ENCODE measurements around the gene TMEM198.

TMEM198 gene

GRCh38 chr2:219508971-219509779, 34.7 kb upstream of the TMEM198 start:
- no peak for DNase-seq (ENCODE audit: low read depth in 2 of 2)

GRCh38 chr2:219509780-219510511, 33.9 kb upstream of the TMEM198 start:
- DNase-seq (ENCODE audit: low read depth in 2 of 2) = no peak

- DNase-seq (ENCODE audit: low read depth in 2 of 2) = no peak
Measured at GRCh38 chr2:219510512-219511135, 33.2 kb upstream of the TMEM198 start.

DNA sequence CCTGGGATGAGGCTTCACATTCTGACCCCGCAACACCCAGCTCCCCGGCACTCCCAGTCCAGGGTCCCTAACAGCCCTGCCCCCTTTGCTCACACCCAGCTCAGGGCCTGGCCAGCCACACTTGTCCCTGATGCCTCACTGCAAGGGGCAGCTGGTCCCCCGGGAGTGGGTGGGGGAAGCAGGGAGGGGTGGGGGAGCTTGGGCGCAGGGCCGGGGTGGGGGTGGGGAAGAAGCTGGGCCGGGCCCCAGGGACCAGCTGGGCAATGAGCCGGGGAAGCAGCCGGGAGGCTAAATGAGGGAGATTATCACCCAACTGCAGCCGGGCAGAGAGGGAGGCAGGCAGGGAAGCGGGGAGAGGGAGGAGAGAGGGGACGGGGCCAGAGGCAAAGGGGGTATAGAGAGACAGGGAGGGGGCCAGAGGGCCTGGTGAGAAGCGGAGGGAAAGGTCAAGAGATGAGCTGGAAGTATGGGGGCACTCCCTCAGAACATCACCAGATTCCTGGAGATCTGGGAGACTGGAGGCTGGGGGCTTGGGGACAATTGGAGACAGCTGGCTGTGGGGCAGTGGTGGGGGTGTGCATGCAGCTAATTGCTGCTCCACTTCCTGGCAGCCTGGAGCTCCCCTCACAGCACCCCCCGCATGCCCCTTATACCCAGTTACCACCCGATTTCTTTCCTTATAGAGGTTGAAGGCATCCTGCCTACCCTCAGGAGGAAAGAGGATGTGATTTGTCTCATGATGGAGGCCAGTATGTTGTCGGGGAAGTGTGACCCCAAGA, 32.1 kb upstream of the TMEM198 start:
- no peak for DNase-seq (ENCODE audit: low read depth in 2 of 2)

- no peak for DNase-seq (ENCODE audit: low read depth in 2 of 2)
Measured at GRCh38 chr2:219512524-219513216, 31.2 kb upstream of the TMEM198 start.

DNA sequence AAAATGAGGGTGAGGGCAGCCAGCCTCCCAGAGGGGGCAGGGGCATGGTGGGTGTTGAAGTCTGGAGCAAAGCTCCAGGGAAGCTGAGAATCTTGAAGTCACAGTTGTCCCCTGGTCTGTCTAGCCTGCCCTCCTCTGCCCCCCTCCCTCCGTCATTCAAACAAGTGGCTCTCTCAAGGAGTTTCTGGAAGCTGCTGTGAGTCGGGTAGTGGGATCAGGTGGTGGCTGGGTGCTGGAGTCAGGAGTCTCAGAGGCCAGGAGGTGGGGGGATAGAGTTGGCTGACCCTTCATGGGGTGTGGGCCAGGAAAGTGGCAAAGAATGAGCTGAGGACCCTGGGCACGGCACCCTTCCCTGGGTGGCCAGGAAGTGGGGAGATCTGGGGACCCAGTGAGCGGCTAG, 30.0 kb upstream of the TMEM198 start:
- no peak for DNase-seq (ENCODE audit: low read depth in 2 of 2)

DNA sequence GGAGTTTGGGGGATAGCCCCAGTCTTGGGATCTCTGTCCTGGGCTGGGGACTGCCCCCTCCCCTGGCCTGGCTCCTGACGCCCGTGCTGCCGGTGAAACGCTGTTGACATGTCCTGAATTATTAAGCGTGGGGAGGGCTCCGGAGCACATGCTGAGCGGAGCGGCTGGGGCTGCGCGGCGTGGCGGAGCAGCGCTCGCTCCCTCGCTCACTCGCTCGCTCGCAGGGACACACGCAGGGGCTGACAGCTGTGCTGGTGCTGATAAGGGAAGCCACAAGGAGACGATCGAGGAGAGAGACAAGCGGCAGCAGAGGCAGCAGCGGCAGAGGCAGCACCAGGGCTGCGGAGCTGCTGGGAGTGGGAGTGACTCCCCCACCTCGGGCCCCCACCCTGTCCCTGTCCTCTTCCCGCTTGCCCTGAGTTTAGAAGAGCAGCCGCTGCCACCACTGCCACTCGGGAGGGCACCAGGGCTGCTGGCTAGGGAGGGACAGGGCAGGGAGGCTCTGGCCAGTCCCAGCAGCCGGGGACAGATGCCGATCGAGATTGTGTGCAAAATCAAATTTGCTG, 29.5 kb upstream of the TMEM198 start, which contains the start of gene ASIC4:
ASIC4 (plus strand) TSS at position 287 of the 566 bp plus-strand sequence; CDS start at position 530, 243 bp downstream.
- DNase-seq (ENCODE audit: low read depth in 2 of 2) = no peak

- DNase-seq (ENCODE audit: low read depth in 2 of 2) = no peak
Measured at GRCh38 chr2:219514836-219515235, 29.0 kb upstream of the TMEM198 start.

- DNase-seq (ENCODE audit: low read depth in 2 of 2) = no peak
Measured at GRCh38 chr2:219515874-219516629, 27.8 kb upstream of the TMEM198 start.

DNA sequence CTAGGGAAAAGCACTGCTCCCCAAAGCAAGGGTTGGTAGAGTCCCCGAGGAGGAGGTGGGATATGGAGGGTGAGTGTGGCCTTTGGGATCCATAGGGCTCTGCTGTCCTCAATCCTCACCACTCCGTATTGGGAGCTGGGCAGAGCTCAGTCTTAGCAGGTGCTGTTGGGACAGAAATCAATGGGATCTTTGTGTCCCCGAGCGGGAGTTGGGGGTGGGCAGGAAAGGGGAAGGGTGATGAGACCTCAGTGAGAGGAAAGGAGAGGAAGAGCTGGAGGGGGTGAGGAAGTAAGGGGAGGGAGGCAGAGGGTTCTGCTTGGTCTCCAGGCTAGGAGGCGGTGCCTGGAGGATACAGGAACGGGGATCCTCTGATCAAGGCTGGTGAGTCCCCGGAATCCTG, 26.9 kb upstream of the TMEM198 start:
- no peak for DNase-seq (ENCODE audit: low read depth in 2 of 2)

DNA sequence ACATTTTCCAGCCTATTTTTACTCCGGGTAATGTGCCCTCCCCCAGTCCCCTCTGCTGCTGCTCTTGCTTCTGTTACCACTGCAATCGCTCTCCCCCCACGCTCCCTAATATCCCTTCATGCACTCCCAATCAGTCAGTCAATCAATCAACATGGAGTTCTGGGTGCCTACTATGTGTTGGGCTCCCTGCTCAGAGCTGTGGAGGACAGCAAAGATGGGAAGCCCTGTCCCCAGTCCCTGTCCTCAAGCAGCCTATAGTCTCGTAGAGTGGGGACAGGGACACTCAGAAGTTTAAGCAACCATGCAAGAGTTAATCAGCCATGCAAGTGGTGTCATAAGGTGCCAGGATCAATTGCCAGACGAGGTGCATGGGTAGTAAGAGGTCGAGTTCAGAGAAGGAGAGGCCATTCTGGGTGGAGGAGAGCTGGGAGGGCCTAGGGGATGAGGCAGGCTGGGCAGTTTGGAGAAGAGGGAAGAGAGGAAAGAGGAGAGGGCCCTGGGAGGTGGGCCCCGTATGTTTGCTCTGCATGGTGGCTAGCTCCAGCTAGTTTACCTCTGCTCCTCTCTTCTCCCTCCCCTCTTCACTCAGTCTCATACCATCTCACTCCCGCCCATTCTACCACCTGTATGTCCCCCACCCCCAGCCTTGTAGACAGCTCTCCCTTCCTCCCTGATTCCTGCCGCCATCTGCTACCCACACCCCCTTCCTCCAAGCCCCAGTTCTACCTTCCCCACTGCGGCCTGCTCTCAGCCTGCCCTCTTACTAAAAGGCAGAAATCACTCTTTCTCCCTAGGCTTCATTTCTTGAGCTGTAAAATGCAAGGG, 25.7 kb upstream of the TMEM198 start:
- DNase-seq (ENCODE audit: low read depth in 2 of 2) = no peak

GRCh38 chr2:219519526-219519916, 24.3 kb upstream of the TMEM198 start:
- no peak for DNase-seq (ENCODE audit: low read depth in 2 of 2)

DNA sequence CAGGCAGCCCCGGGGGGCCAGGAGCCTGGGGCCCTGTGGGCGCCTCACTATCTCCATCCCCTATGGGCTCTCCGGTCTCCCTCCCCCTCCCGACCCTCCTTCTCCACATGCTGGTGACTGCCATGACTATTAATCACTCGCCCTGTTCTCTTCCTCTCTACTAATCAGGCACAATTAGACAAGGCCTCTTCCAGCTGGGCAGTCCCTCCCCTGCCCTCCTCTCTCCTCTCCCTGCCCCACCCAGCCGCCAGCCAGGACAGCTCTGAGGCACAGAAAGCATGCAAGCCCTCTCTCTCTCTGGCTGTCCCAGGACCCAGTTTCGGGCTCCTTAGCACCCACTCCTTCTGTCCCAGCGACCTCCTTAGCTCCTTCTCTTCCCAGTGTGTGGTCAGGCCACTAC, 23.7 kb upstream of the TMEM198 start:
- DNase-seq (ENCODE audit: low read depth in 2 of 2) = no peak

GRCh38 chr2:219521066-219521880, 22.6 kb upstream of the TMEM198 start:
- DNase-seq (ENCODE audit: low read depth in 2 of 2) = no peak

- peak; percentile 64 to 67 for DNase-seq (ENCODE audit: low read depth in 2 of 2)
Measured at GRCh38 chr2:219522111-219523030, 21.5 kb upstream of the TMEM198 start.

DNA sequence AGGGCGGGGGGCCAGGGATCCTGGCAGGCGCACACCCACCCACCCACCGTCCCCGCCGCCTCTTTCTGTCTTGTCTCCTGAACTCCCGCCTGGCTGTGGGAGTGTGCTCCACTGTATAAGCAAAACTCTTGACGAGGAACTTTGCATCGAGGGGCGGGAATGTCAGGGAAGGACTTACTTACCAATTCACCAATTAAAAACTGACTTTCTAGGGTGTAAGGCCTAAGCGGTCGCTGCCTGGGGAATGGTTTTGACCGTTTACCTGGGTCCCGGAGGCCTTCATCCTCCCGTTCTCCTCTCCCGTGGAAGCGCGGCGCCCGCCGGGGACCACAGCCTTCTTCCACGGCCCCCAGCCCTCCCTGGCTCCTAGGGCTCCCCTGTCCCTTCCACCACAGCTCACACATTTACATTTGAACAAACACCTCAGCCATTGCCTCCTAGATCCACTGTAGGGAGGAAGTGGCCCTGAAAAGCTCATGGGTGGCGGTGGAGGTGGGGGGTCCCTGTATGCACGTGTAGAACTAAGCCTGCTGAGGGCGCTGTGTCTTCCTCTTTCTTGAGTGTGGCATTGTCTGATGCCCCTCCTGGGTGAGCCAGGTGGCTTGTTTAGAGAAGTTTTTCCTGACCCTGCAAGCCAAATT, 20.7 kb upstream of the TMEM198 start:
- no peak for DNase-seq (ENCODE audit: low read depth in 2 of 2)

GRCh38 chr2:219524817-219525216, 19.0 kb upstream of the TMEM198 start:
- DNase-seq (ENCODE audit: low read depth in 2 of 2) = no peak
